Measurements from ENCODE around the gene CACNA1G.

The CACNA1G gene

GRCh38 chr17:50584116-50584515 is 23.6 kb downstream of the CACNA1G start:
- DNase-seq (ENCODE audit: low read depth) = no peak
- H3K4me3 ChIP-seq (ENCODE audit: control insufficient read depth, low read depth, low read length) = no peak overlapping the region
- no peak for TF ChIP-seq CTCF (IDR thresholded peaks at IDR 0.05; ENCODE audit: control insufficient read depth, insufficient read depth, low read depth, low read length, missing control alignments)

- H3K4me3 ChIP-seq (ENCODE audit: control insufficient read depth, low read depth, low read length) = no peak overlapping the region
- no peak for TF ChIP-seq CTCF (IDR thresholded peaks at IDR 0.05; ENCODE audit: control insufficient read depth, insufficient read depth, low read depth, low read length, missing control alignments)
- no peak for DNase-seq (ENCODE audit: low read depth)
Observed at GRCh38 chr17:50584749-50585148, 24.2 kb downstream of the CACNA1G start.

GRCh38 chr17:50585346-50585745 is 24.8 kb downstream of the CACNA1G start:
- TF ChIP-seq CTCF (IDR thresholded peaks at IDR 0.05; ENCODE audit: control insufficient read depth, insufficient read depth, low read depth, low read length, missing control alignments) = no peak
- no peak overlapping the region for H3K4me3 ChIP-seq (ENCODE audit: control insufficient read depth, low read depth, low read length)
- no peak for DNase-seq (ENCODE audit: low read depth)

- DNase-seq (ENCODE audit: low read depth) = no peak
- no peak for TF ChIP-seq CTCF (IDR thresholded peaks at IDR 0.05; ENCODE audit: control insufficient read depth, insufficient read depth, low read depth, low read length, missing control alignments)
- no peak overlapping the region for H3K4me3 ChIP-seq (ENCODE audit: control insufficient read depth, low read depth, low read length)
Observed at GRCh38 chr17:50585891-50586290, 25.4 kb downstream of the CACNA1G start.

- DNase-seq (ENCODE audit: low read depth) = no peak
- no peak overlapping the region for H3K4me3 ChIP-seq (ENCODE audit: control insufficient read depth, low read depth, low read length)
- TF ChIP-seq CTCF (IDR thresholded peaks at IDR 0.05; ENCODE audit: control insufficient read depth, insufficient read depth, low read depth, low read length, missing control alignments) = no peak
Observed at GRCh38 chr17:50586421-50587247, 26.1 kb downstream of the CACNA1G start.

- DNase-seq (ENCODE audit: low read depth) = no peak
- TF ChIP-seq CTCF (IDR thresholded peaks at IDR 0.05; ENCODE audit: control insufficient read depth, insufficient read depth, low read depth, low read length, missing control alignments) = no peak
- no peak overlapping the region for H3K4me3 ChIP-seq (ENCODE audit: control insufficient read depth, low read depth, low read length)
Observed at GRCh38 chr17:50587571-50587970, 27.1 kb downstream of the CACNA1G start.
